ENCODE results near the gene CREB5.

Gene CREB5

DNA sequence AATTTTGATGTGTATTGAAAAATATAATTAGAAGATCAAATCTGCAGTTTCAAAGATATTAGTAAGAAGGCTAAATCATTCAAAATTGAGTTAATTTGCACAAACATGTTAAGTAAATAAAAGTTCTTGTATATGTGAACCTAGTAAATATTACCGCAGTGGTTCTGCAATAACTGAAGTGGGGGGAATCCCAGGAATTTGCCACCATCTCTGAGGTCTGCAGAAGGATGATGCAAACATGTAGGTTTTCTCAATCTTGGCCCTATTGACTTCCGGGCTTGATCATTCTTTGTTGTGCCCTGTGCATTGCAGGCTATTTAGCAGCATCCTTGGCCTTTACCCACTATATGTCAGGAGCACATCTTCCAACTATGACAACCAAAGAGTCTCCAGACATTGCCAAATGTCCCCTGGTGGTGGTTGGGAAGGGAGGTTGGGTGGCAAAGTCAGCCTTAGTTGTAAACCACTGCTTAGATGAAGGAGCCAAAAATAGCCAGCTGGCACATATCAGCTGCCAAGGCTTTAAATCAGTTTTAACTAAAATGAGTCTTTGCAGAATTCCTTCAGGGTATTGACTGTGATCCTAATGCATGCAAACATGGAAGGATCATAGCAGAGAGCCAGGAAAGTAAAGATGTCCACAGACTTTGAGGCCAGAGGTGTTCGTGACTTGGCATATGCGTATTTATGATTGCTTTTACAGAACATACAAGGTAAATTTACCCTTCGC lies 399.5 kb downstream of the CREB5 start:
- TF ChIP-seq SIN3A (IDR thresholded peaks at IDR 0.05; ENCODE audit: borderline replicate concordance, insufficient read depth, low read length), result no peak
- TF ChIP-seq, protein P1, sequence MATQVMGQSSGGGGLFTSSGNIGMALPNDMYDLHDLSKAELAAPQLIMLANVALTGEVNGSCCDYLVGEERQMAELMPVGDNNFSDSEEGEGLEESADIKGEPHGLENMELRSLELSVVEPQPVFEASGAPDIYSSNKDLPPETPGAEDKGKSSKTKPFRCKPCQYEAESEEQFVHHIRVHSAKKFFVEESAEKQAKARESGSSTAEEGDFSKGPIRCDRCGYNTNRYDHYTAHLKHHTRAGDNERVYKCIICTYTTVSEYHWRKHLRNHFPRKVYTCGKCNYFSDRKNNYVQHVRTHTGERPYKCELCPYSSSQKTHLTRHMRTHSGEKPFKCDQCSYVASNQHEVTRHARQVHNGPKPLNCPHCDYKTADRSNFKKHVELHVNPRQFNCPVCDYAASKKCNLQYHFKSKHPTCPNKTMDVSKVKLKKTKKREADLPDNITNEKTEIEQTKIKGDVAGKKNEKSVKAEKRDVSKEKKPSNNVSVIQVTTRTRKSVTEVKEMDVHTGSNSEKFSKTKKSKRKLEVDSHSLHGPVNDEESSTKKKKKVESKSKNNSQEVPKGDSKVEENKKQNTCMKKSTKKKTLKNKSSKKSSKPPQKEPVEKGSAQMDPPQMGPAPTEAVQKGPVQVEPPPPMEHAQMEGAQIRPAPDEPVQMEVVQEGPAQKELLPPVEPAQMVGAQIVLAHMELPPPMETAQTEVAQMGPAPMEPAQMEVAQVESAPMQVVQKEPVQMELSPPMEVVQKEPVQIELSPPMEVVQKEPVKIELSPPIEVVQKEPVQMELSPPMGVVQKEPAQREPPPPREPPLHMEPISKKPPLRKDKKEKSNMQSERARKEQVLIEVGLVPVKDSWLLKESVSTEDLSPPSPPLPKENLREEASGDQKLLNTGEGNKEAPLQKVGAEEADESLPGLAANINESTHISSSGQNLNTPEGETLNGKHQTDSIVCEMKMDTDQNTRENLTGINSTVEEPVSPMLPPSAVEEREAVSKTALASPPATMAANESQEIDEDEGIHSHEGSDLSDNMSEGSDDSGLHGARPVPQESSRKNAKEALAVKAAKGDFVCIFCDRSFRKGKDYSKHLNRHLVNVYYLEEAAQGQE (IDR thresholded peaks at IDR 0.05; ENCODE audit: insufficient read depth in 1 of 2, low read depth in 2 of 2, low read length in 2 of 2), result no peak
- TF ChIP-seq TAF1 (IDR thresholded peaks at IDR 0.05; ENCODE audit: borderline replicate concordance, insufficient read depth, low read length), result no peak
- no peak for TF ChIP-seq FOXP2 (optimal IDR thresholded peaks at IDR 0.05; ENCODE audit: borderline replicate concordance, extremely low read depth, extremely low read length, insufficient read depth)
- TF ChIP-seq POLR2AphosphoS5 (IDR thresholded peaks at IDR 0.05; ENCODE audit: low read depth, low read length), result no peak

DNA sequence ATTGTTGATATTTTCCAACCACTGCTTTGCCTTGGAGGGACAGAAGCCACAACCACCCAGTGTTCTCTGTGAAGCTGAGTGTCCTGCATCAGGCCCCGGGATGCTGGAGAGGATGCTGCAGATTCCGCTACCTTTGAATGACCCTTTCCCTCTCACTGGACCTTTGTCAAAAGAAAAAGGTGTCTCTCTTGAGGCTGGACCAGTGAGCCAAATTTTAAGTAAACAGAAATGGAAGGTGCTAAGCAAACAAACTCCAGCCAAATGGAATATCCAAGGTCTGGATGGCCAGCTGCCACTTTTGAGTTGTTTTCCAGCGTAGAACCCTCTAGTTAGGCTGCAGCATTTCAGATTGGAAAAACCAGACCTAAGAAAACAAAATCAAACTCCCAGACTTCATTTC lies 400.3 kb downstream of the CREB5 start:
- TF ChIP-seq FOXP2 (optimal IDR thresholded peaks at IDR 0.05; ENCODE audit: borderline replicate concordance, extremely low read depth, extremely low read length, insufficient read depth) (no peak), TAF1 (IDR thresholded peaks at IDR 0.05; ENCODE audit: borderline replicate concordance, insufficient read depth, low read length) (no peak), SIN3A (IDR thresholded peaks at IDR 0.05; ENCODE audit: borderline replicate concordance, insufficient read depth, low read length) (no peak), POLR2AphosphoS5 (IDR thresholded peaks at IDR 0.05; ENCODE audit: low read depth, low read length) (no peak)
- TF ChIP-seq, protein P1 (IDR thresholded peaks at IDR 0.05; ENCODE audit: insufficient read depth in 1 of 2, low read depth in 2 of 2, low read length in 2 of 2), result no peak

DNA sequence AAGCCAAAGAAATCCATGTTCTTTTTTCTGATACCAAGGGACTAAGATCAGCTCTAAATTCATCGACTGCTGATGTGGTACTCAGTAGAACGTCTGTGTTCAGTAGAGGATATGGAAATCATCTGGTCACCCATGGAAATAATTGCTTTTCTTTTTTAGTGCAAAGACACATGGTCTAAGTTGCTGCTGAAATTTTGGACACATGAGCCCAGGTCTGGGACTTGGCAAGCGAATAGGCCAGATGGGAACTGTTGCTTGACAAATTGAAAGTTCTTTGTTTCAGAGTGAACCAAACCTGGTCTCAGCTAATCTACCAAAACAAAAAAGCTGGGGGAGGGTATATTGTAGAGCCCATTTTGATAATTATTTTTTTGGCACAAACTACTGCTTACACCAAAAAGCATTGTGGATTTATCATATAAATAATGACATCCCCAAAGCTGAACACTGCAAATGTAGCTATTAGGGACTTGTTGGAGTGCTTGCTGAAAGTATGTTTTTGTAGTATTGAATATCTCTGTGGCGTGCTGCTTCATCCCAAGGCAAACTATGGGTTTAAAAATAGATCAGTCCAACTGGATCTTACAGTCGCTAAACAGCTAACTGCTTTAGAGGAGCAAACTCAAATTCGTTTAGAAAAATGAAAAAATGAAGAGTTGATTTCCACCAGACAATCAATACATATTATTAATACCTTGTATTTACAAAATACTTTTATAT lies 401.1 kb downstream of the CREB5 start:
- TF ChIP-seq, protein P1 (IDR thresholded peaks at IDR 0.05; ENCODE audit: insufficient read depth in 1 of 2, low read depth in 2 of 2, low read length in 2 of 2), result no peak
- no peak for TF ChIP-seq POLR2AphosphoS5 (IDR thresholded peaks at IDR 0.05; ENCODE audit: low read depth, low read length)
- TF ChIP-seq SIN3A (IDR thresholded peaks at IDR 0.05; ENCODE audit: borderline replicate concordance, insufficient read depth, low read length), result no peak

DNA sequence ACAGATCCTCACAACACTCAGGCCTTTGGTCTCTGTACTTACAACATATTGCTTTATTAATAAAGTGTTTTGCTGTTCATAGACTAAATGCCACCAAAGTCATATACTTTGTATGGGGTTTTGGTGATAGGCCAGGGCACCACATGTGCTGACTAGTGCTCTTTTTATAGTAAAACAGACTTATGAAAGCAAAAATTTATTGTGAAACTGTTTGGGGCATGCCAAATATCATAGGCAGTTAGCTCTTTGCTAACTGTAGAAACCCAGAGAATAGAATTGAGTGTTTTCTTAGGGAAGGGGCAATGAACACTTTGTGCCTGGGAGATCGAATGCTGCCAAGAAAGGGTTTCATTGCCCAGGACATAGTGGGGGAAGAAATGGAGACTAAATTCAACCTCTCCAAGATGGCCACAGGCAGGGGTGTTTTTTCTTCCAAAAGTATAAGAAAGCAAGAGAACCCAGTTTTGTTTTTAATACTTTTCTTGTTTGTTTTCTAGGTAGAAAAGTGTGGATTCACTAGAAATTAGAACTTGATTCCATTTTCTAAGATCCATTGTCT lies 403.1 kb downstream of the CREB5 start:
- TF ChIP-seq SIN3A (IDR thresholded peaks at IDR 0.05; ENCODE audit: borderline replicate concordance, insufficient read depth, low read length), result no peak
- TF ChIP-seq, protein P1 (IDR thresholded peaks at IDR 0.05; ENCODE audit: insufficient read depth in 1 of 2, low read depth in 2 of 2, low read length in 2 of 2), result no peak
- TF ChIP-seq TAF1 (IDR thresholded peaks at IDR 0.05; ENCODE audit: borderline replicate concordance, insufficient read depth, low read length), result no peak
- no peak for TF ChIP-seq POLR2AphosphoS5 (IDR thresholded peaks at IDR 0.05; ENCODE audit: low read depth, low read length)
- TF ChIP-seq FOXP2 (optimal IDR thresholded peaks at IDR 0.05; ENCODE audit: borderline replicate concordance, extremely low read depth, extremely low read length, insufficient read depth), result no peak
